Right lobe of liver (tissue), 6 donors: Measurements from ENCODE around the gene STX3. TPM values are rescaled to one million over a fixed set of nuclear protein-coding genes. Genes with fewer than 3 reads are reported as not detected.
"Not testable (repeated sequence)": the region's sequence is repeated elsewhere in the genome, so short reads cannot be mapped to it uniquely, and the experiment has no call there.

Experiments used
- ATAC-seq, 4 donors: fragments of 200-7000 bp; cut with Tn5 transposase; one replicate each; pipeline ENCODE4 v1.9.1; 2020; ENCODE audit warnings: mild to moderate bottlenecking in 4 of 4, moderate library complexity in 4 of 4
- DNase-seq, 3 donors: peaks; one replicate each; pipeline ENCODE4 v3.0.0-alpha.2; 2020
- H3K27ac ChIP-seq, 3 donors: fragments of 200-600 bp; one replicate each; pipeline ENCODE4 v1.8.0; 2022
- H3K27me3 ChIP-seq, 2 donors: fragments of 200-600 bp; one replicate each; pipeline ENCODE4 v1.8.0; 2022
- H3K36me3 ChIP-seq, 4 donors: fragments of 200-600 bp; sonication (generic) in 1 of 4; one replicate each; pipeline versions ENCODE4 v1.5.1 to v1.8.0; 2017 to 2022; ENCODE audit warnings: control low read depth in 1 of 4
- H3K4me1 ChIP-seq, 4 donors: fragments of 200-600 bp; sonication (generic) in 1 of 4; one replicate each; pipeline versions ENCODE4 v1.5.1 to v1.8.0; 2017 to 2022; ENCODE audit warnings: control low read depth in 1 of 4
- H3K4me3 ChIP-seq, 3 donors: fragments of 200-600 bp; one replicate each; pipeline ENCODE4 v1.8.0; 2022
- H3K9me3 ChIP-seq, 4 donors: fragments of 200-600 bp; sonication (generic) in 1 of 4; one replicate each; pipeline versions ENCODE4 v1.5.1 to v1.8.0; 2017 to 2022; ENCODE audit warnings: control low read depth in 1 of 4
- CTCF ChIP-seq, 4 donors: fragments of 200-600 bp in 3 of 4; fragments of 450-650 bp in 1 of 4; IDR thresholded peaks; one replicate each; pipeline versions ENCODE4 v1.5.1 to v1.8.0; 2016 to 2022; ENCODE audit warnings: antibody characterized with exemption in 4 of 4, mild to moderate bottlenecking in 2 of 4
- POLR2A ChIP-seq: fragments of 450-650 bp; IDR thresholded peaks from one replicate; pipeline ENCODE4 v1.6.1; 2017; ENCODE audit warnings: antibody characterized with exemption, mild to moderate bottlenecking
- WGBS: methylation state at CpG from one replicate; pipeline ENCODE4 v1.1.6; 2018; ENCODE audit warnings: low coverage, low lambda C conversion rate; ENCODE audit not compliant: insufficient coverage; ENCODE audit errors: missing lambda C conversion rate; 5-methylcytosine and 5-hydroxymethylcytosine counted together
- intact Hi-C, 2 donors: fragments of 100-400 bp; cut with DNase I; formaldehyde crosslinking; loops; one replicate each; pipeline versions ENCODE4 v1.11.2 to v1.14.1; 2022
- total RNA-seq, 6 experiments: library from RNA; depleted of rRNA in 2 of 6; stranded (reverse); fragments of >200 nt in 2 of 6; fragmentation: NEBNext Ultra II Directional in 3 of 6; extraction: Animal tissue kit (Norgen Biotek cat#: 25700) in 3 of 6; gene quantifications; one replicate each; pipeline versions ENCODE4 v1.1.0 to v1.2.4, GENCODE V29; 2016 to 2023
- donor health status: DM: no; HTN: yes; CAD: no.
- donor health status: DM: no; HTN: no; CAD: no.
- donor health status: DM: no; HTN: no; CAD: no.
- donor health status: DM: no; HTN: yes; CAD: no.
- donor health status: DM: no; HTN: yes; CAD: no.

Gene STX3
- total RNA-seq, 6 experiments from 2014 or later: 4.5 to 16.5 (median 8.6) TPM

GRCh38 chr11:59810911-59811259, 55.7 kb downstream of the STX3 start:
- Histone ChIP-seq H3K4me1 (peaks cover 0 to 7% (median 0%) of the 10 kb centered on the region in 4 donors), H3K27ac (peak overlapping the region in 2 of 3 donors; percentile 69 to 81), H3K36me3 (peaks cover 0 to 14% (median 10%) of the 10 kb centered on the region in 4 donors), H3K4me3 (peak overlapping the region; percentile 75 to 95 (median 87)), H3K9me3 (no peaks in the 10 kb centered on the region), H3K27me3 (no peaks in the 10 kb centered on the region)
- DNase-seq (no peak), ATAC-seq (no peak)
- intact Hi-C loops: no loop called here
- 7% methylated on average over 8 of the region's 8 CpGs for WGBS
- TF ChIP-seq CTCF (IDR thresholded peaks at IDR 0.05) (no peak), POLR2A (no peak)

- H3K27me3 ChIP-seq: no peaks in the 10 kb centered on the region
- DNase-seq: no peak
- TF ChIP-seq CTCF (IDR thresholded peaks at IDR 0.05): no peak
- TF ChIP-seq POLR2A: no peak
- H3K36me3 ChIP-seq: peaks cover 0 to 3% (median under 1%) of the 10 kb centered on the region in 4 donors
- H3K4me1 ChIP-seq: peaks cover 0 to 7% (median 0%) of the 10 kb centered on the region in 4 donors
- WGBS: 58% methylated on average over 2 of the region's 2 CpGs
- H3K4me3 ChIP-seq: no peak overlapping the region
- ATAC-seq: no peak
- intact Hi-C loops: no loop called here
- no peak overlapping the region for H3K27ac ChIP-seq
- no peaks in the 10 kb centered on the region for H3K9me3 ChIP-seq
Measured at GRCh38 chr11:59812220-59812619, 57.0 kb downstream of the STX3 start.

GRCh38 chr11:59813364-59813763, 58.2 kb downstream of the STX3 start:
- ATAC-seq: no peak
- Histone ChIP-seq H3K27ac (no peak overlapping the region), H3K4me1 (peaks cover 0 to 7% (median 0%) of the 10 kb centered on the region in 4 donors), H3K27me3 (no peaks in the 10 kb centered on the region), H3K4me3 (no peak overlapping the region), H3K9me3 (no peaks in the 10 kb centered on the region), H3K36me3 (peaks cover 0 to 3% (median 0%) of the 10 kb centered on the region in 4 donors)
- no peak for DNase-seq
- TF ChIP-seq POLR2A: no peak
- no peak for TF ChIP-seq CTCF (IDR thresholded peaks at IDR 0.05)
- intact Hi-C loops: no loop called here
- 56% methylated on average over 1 of the region's 1 CpG for WGBS

- intact Hi-C loops: no loop called here
- no peak overlapping the region for H3K27ac ChIP-seq
- ATAC-seq (no peak), DNase-seq (no peak)
- H3K4me1 ChIP-seq: peaks cover 0 to 7% (median 0%) of the 10 kb centered on the region in 4 donors
- no peaks in the 10 kb centered on the region for H3K36me3 ChIP-seq
- 35% methylated on average over 1 of the region's 1 CpG for WGBS
- H3K27me3 ChIP-seq: no peaks in the 10 kb centered on the region
- no peak overlapping the region for H3K4me3 ChIP-seq
- TF ChIP-seq POLR2A: no peak
- TF ChIP-seq CTCF (IDR thresholded peaks at IDR 0.05): no peak
- H3K9me3 ChIP-seq: no peaks in the 10 kb centered on the region
Measured at GRCh38 chr11:59814021-59814420, 58.8 kb downstream of the STX3 start.

- WGBS: 90% methylated on average over 1 of the region's 1 CpG
- Histone ChIP-seq H3K4me3 (no peak overlapping the region), H3K27me3 (no peaks in the 10 kb centered on the region), H3K36me3 (no peaks in the 10 kb centered on the region), H3K27ac (no peak overlapping the region), H3K4me1 (no peaks in the 10 kb centered on the region), H3K9me3 (no peaks in the 10 kb centered on the region)
- intact Hi-C loops: no loop called here
- no peak for ATAC-seq
- DNase-seq: no peak
- no peak for TF ChIP-seq CTCF (IDR thresholded peaks at IDR 0.05)
- no peak for TF ChIP-seq POLR2A
Measured at GRCh38 chr11:59815754-59816153, 60.6 kb downstream of the STX3 start.

GRCh38 chr11:59816434-59816833, 61.3 kb downstream of the STX3 start:
- intact Hi-C loops, H3K9me3 ChIP-seq, H3K4me1 ChIP-seq, H3K36me3 ChIP-seq, ATAC-seq, H3K27me3 ChIP-seq, H3K4me3 ChIP-seq, H3K27ac ChIP-seq, DNase-seq: not testable (repeated sequence)
- WGBS: 47% methylated on average over 1 of the region's 1 CpG
